ENCODE measurements around the gene SYT12. TPM values are rescaled to one million over a fixed set of nuclear protein-coding genes. Genes with fewer than 3 reads are reported as not detected.

Gene SYT12
- total and polyA plus RNA-seq, 2 of the 4 experiments (the other 2 are of a cell fraction): 0.54 to 0.74 TPM

DNA sequence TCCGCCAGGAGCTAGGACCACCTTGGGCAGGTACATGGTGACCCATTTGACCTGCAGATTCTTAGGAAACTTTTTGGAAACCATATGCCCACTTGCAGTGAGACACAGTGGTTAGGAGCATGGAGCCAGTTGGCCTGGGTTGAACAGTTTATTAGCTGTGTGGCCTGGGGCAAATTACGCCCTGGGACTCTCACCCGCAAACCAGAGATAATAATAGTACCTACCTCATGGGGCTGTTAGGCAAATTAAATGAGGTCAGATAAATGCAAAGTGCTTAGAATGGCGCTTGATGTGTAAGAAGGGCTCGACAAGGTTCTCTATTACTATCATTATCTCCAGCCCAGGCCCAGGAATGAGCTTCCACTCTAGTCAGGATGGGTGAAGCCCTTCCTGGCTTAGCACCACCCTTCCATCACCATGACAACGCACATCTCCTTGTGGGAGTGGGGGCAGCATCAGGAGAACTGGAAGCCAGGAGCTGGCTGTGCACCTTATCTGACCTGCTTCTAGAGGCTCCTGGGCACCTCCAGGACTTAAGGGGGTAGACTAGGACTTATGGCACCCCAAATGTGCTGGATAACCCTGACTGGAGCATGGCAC lies 5.1 kb downstream of the SYT12 start:
- Histone ChIP-seq H2BK15ac (ENCODE audit: low read depth, low read length) (no peak overlapping the region), H3K27ac (ENCODE audit: insufficient read depth, low read length) (no peak overlapping the region), H4K20me1 (ENCODE audit: insufficient read depth, low read length) (peaks cover 8% of the 10 kb centered on the region), H2AFZ (replicated peaks; ENCODE audit: low read length, poor library complexity) (no peak overlapping the region), H3K18ac (ENCODE audit: low read depth, low read length) (no peak overlapping the region), H2BK5ac (ENCODE audit: low read depth, low read length, poor library complexity, severe bottlenecking) (no peak overlapping the region), H3K4me1 (ENCODE audit: control insufficient read depth, insufficient read depth, low read length) (peaks cover 12% of the 10 kb centered on the region), H3K9me1 (ENCODE audit: insufficient read depth, low read length) (peaks cover 8% of the 10 kb centered on the region), H3K4me3 (ENCODE audit: insufficient read depth, low read depth, low read length) (no peak overlapping the region), H3K36me3 (ENCODE audit: control insufficient read depth, insufficient read depth, low read length) (no peaks in the 10 kb centered on the region), H3K9me3 (ENCODE audit: control insufficient read depth, insufficient read depth, low read length) (no peaks in the 10 kb centered on the region), H3K14ac (replicated peaks; ENCODE audit: low read depth, low read length) (no peak overlapping the region), H2BK120ac (ENCODE audit: low read depth, low read length) (no peak overlapping the region), H2AK9ac (replicated peaks; ENCODE audit: low read depth, low read length, poor library complexity) (no peak overlapping the region), H2AK5ac (ENCODE audit: low read depth, low read length) (no peak overlapping the region), H4K91ac (ENCODE audit: insufficient read depth, low read depth, low read length) (no peak overlapping the region), H3K27me3 (ENCODE audit: control insufficient read depth, insufficient read depth, low read length) (peaks cover 13% of the 10 kb centered on the region), H3K79me1 (ENCODE audit: low read depth in 1 of 2, low read length in 2 of 2) (peaks cover 0 to under 1% of the 10 kb centered on the region in 2 experiments; a peak in 1 of 4 replicates), H3K23ac (ENCODE audit: low read depth, low read length) (no peak overlapping the region), H3K56ac (ENCODE audit: extremely low read depth, insufficient read depth, low read length) (no peak overlapping the region), H4K8ac (ENCODE audit: low read depth in 2 of 2, low read length in 2 of 2) (no peak overlapping the region), H3K4ac (ENCODE audit: low read depth, low read length) (no peak overlapping the region), H2BK20ac (ENCODE audit: low read depth, low read length) (no peak overlapping the region), H3K4me2 (ENCODE audit: low read depth, low read length) (no peak overlapping the region), H4K5ac (ENCODE audit: low read depth, low read length) (no peak overlapping the region), H3K9ac (ENCODE audit: low read depth, low read length) (no peak overlapping the region)
- intact Hi-C loops (cut with micrococcal nuclease) (no loop called here), in situ Hi-C loops (cut with MboI; ENCODE audit: low sequenced_read_pairs) (no loop called here), dilution Hi-C loops (cut with HindIII; ENCODE audit: low sequenced_read_pairs, unreplicated experiment) (no loop called here)
- ATAC-seq (ENCODE audit: low read depth) (no peak), DNase-seq (no peak)
- BruUV-seq (replicated peaks): no TSS peak
- CTCF ChIA-PET: no interaction called here
- TF ChIP-seq BHLHE40 (IDR thresholded peaks at IDR 0.05; ENCODE audit: low read depth, low read length) (no peak), MAZ (IDR thresholded peaks at IDR 0.05; ENCODE audit: borderline replicate concordance, low read depth, low read length) (no peak)
- WGBS, 2 experiments (ENCODE audit: extremely low coverage in 2 of 2, insufficient read length in 1 of 2): no CpG with 5 or more reads among the region's 6 CpGs
- POLR2A ChIA-PET (ENCODE audit: unreplicated experiment): no interaction called here
